GM18873 (cell line): ENCODE data around the gene TLX2.
"Not testable (repeated sequence)": the region's sequence is repeated elsewhere in the genome, so short reads cannot be mapped to it uniquely, and the experiment has no call there.

ENCODE experiments used
- ATAC-seq: cut with Tn5 transposase; IDR thresholded peaks from one replicate; pipeline ENCODE4 v1.9.1; 2021; ENCODE audit warnings: mild to moderate bottlenecking, moderate library complexity, moderate number of reproducible peaks; ENCODE audit not compliant: unreplicated experiment, low FRiP score

Gene TLX2

DNA sequence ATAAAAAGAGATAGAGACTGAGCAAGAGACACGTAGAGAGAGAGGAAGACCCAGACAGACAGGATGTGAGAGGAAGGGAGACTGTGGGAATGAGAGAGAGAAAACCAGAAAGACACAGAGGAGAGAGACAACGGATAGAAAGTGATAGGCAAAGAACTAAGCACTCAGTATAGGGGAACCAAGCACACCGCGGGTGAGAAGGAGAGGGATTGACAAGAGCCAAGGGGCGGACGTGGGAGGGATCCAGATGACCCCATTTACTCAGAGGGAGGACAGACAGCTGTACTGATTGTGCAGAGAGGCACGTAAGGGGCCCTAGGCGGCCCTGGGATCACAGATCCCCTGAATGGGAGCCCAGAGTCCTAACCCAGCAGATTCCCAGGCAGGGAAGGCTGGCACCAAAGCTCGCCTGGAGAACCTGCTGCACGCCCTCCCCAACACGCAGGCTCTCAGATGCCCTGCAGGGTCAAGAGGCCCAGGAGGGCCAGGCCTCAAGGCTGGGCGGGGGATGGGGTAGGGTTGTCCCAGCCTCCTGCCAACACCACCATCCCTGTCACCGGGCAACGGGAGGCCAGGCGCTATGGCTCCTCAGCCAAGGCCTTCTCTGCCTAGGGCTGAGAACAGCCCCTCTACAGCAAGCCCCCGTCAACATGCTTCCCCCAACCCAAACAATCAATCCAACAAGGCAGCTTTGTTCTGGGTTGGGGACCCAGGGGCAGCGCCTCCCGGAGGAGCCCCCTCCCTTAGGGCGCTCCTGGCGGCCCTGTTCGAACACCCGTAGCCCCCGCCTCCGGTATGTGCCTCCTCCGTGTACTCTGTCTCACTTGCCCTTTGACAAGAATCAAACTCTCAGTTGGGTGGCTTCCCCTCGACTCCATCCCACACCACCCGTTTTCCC lies 38.9 kb downstream of the TLX2 start:
- ATAC-seq = no peak

DNA sequence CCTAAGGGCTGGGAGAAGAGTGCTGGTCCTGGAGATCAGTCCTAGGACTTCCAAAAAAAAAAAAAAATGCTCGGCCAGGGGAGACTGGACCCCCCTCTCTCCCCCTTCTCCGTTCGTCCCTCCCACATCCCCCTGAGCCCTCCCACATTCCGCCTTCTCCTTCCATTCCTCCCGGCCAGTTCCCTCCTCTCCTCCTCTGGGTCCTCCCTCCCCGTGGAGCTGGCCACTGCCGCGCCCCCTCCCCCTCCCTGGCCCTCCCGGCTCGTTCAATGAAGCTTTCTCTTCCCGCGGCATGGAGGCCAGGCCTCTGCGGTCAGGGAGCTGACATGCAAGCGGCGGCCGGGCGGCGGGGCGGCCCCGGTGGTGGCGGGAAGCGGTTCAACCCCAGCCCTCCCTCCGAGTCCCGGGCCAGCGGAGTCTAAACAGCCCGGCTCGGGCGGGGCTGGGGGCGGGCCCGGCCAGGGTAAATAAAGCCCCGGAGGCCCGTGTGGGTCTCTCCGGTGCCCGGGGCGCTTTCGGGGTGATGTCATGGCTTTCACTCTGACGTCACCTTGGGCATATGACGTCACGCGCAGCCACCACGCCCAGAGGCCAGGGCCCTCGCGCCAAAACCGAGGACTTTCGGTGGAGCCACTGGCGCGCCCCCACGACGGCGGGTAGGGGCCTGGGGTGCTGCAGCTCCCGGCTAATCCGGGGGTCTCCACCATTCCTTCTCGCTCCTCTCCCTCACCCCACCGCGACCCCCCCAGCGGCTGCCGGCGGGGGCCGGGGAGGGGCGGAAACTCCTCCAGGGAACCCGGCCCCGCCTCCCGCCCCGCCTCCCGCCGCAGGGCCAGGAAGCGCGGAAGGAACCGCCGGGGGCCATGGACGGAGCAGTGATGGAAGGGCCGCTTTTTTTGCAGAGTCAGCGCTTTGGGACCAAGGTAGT lies 39.9 kb downstream of the TLX2 start, which contains the start of the genes DOK1 and LOXL3:
Gene DOK1, plus strand, starts transcription at position 829 of the 928 bp plus-strand sequence. Its CDS starts 35 bp downstream, at position 864.
Gene LOXL3, minus strand, starts transcription at position 51 of the 928 bp plus-strand sequence. CDS start 1,308 bp downstream, outside the sequence.
- ATAC-seq = peak; percentile 30

DNA sequence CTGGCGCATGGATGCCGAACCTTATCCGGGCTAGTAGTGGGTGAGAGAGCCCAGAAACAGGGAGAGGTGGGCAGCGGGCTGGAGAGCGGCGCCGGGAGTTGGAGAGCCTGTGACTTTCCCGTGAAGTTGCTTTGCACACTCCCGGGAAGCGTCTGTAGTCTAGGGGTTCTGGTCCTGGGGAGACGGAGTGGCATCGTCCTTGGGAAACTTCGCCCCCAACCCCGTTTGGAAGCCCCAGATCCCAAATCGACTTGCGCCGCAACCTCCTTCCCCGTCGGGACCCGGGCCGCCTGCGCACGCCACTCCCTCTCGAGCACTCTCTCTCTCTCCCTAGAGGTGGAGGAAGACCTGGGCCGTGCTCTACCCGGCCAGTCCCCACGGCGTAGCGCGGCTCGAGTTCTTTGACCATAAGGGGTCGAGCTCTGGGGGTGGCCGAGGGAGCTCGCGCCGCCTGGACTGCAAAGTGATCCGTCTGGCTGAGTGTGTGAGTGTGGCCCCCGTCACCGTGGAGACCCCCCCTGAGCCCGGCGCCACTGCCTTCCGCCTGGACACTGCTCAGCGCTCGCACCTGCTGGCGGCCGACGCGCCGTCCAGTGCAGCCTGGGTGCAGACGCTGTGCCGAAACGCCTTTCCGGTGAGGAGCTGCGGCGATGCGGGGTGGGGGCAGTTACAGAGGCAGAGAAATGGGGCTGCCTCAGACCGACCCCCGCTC lies 40.7 kb downstream of the TLX2 start:
- peak; percentile 39 for ATAC-seq

DNA sequence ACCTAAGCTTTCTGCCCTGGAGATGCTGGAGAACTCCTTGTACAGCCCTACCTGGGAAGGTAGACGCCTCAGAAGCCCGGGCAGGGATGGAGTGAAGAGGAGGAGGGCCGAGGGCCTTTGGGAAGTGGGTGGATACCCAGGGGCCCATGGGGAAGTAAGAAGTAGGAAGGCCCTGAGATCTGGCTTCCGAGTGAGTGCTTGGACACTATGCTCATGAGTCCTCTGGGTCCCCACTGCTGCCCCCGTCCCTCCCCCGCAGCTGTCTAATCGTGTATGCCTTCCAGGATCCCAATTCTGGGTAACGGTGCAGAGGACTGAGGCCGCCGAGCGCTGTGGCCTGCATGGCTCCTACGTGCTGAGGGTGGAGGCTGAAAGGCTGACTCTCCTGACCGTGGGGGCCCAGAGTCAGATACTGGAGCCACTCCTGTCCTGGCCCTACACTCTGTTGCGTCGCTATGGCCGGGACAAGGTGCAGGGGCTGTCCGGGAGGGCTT lies 41.4 kb downstream of the TLX2 start:
- ATAC-seq = no peak

DNA sequence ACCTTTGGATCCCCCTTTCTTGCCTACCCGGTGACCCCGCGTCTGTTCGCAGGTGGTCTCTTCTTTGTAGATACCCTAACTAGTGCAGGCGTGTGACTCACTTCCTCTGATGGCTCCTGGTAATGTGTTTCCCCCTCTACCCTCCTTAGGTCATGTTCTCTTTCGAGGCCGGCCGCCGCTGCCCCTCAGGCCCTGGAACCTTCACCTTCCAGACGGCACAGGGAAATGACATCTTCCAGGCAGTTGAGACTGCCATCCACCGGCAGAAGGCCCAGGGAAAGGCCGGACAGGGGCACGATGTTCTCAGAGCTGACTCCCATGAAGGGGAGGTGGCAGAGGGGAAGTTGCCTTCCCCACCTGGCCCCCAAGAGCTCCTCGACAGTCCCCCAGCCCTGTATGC lies 41.9 kb downstream of the TLX2 start:
- ATAC-seq = no peak

DNA sequence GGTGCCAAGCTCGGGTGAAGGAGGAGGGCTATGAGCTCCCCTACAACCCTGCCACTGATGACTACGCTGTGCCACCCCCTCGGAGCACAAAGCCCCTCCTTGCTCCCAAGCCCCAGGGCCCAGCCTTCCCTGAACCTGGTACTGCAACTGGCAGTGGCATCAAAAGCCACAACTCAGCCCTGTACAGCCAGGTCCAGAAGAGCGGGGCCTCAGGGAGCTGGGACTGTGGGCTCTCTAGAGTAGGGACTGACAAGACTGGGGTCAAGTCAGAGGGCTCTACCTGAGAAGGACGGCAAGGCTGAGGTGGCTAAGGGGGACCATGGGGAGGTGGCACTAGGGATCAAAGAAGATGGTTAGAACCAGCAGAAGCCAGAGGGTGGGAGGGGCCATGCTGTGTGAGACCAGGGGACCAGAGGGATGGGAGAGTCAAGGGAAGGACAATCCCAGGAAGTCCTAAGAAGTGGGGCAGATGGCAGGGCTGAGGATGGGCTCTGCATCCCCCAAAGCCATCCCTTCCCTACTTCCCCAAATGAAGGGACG lies 42.7 kb downstream of the TLX2 start:
- ATAC-seq = no peak

DNA sequence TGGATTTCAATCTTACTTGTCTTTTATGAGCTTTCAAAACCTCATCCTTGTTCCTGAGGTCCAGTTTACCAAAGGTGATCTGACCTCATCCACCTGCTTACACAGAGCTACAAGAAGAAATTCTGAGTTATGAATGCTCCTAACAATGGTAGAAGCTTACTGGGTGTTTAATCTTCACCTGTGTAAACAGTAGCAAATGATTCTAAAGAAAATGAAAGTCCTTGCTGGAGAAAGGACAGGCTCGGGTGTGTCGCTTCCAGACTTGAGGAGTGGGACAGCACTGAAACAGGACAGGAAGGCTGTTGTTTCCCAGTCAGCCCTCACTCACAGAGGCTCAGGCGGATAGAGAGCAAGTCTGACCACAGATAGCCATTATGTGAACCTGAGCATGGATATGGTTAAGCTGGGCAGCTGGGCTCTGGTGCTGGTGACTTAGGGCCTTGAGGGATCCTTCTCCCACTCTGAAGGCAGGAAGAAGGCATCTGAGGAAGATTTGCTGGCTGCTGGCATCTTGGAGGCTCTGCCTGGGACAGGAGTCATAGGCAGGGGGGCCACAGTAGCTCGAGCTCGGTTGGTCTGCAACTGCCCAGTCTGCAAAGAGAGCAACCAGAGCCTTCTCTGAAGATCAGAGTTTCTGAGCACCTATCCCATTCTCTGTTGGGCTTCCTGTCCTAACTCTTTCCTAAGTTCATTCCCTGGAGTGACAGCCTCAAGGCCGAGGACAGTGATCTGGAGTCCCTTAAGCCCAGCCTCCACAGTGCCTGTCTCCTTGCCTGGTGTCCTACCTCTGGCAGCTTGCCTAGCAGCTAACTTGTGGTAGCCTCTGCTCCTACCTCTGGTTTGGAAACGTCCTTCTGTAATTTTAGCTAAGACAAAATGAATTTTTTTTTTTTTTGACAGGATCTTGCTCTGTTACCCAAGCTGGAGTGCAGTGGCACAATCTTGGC lies 44.3 kb downstream of the TLX2 start:
- ATAC-seq = no peak

DNA sequence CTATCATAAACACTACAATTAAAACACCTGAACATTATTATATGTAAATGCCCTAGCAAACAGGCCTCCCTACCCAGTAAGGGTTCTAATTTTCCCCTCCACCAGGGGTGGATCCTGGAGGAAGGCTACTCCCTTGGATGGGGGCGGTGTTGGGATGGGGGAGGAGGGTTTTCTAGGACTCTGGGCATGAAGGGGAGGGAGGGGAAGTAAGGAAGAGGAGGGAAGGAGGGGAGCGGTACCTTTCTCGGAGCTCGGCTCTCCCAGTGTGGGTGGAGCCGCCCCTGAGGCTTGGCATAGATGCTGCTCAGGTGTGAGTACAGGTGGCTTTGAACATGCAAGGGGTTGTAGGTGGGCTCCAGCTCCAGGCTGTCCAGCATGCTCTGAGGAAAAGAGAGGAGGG lies 45.7 kb downstream of the TLX2 start:
- ATAC-seq = no peak

DNA sequence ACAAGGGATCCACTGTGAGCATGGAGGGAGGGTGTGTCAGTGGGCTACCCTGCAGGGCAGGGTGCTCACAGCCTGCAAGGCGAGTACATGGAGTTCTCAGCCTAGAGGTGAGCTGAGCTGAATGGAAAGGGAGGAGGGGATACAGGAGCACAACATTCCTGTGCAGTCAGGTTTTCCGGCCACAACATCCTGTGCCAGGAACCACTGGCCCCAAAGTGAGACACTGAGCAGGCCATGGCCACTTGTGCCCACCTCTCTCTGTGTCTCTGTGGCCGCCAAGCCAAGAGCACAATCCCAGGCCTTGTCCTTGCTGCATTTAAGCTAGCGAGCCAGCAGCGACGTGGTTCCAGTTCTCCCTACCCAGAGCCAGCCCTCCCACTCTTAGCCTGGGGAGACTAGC lies 46.3 kb downstream of the TLX2 start:
- ATAC-seq = no peak

DNA sequence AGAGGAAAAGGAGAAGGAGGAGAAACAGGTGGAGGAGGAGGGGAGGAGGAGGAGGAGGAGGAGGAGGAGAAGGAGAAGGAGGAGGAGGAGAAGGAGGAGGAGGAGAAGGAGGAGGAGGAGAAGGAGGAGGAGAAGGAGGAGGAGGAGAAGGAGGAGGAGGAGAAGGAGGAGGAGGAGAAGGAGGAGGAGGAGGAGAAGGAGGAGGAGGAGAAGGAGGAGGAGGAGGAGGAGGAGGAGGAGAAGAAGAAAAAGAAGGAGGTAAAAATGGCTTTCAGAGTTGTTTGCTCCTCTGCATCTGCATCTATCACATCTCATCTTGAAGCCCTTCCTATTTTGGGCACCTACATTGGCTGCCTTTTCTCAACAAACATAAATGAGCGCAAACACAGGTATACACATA lies 46.8 kb downstream of the TLX2 start:
- ATAC-seq = not testable (repeated sequence)

DNA sequence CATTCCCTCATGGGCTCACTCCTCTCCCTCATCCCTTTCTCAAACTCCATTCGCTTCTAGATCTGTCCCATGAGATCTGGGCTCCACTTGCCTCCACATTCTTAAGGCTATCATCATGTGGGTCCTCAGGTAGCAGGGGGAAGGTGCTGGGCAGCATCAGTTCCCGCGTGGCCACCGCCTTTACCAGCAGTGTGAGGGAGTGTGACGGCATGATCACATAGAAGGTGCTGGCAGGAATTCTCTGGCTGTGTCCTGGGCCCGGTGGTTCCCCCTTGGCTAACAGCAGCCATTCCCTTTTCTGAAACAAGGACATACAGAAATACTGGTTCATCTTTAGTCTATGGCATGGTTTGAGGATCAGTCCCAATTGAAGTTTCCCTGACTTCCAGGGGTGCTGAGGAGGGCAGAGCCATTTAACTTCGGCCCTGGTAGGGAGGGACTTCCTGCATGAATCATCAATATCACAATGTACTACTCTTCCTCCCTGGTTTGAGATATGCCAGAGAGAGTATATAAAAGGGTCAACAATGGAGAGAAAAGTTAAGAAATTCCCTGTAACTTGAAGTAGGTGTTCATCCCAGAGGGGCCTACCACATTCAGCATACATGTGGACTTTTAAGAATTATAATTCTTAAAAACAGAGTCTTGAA lies 48.0 kb downstream of the TLX2 start:
- no peak for ATAC-seq

DNA sequence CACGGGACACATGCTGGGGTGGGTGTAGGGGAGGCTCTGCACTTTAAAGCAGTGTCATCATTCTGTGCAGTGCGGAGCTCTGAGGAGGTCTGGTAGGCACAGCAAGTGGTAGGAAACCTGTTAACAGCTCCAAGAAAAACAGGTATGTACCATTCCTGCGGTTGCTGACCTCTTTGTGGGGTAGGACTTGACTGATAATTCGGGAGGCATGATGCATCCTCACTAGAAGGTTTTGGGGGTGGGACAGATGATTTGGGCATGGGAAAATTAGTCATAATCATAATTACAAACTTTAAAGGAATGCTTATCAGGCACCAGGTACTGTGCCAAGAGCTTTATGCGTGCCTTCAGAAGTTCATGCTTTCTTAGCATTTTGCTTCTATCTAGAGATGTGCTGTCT lies 50.0 kb downstream of the TLX2 start:
- no peak for ATAC-seq

DNA sequence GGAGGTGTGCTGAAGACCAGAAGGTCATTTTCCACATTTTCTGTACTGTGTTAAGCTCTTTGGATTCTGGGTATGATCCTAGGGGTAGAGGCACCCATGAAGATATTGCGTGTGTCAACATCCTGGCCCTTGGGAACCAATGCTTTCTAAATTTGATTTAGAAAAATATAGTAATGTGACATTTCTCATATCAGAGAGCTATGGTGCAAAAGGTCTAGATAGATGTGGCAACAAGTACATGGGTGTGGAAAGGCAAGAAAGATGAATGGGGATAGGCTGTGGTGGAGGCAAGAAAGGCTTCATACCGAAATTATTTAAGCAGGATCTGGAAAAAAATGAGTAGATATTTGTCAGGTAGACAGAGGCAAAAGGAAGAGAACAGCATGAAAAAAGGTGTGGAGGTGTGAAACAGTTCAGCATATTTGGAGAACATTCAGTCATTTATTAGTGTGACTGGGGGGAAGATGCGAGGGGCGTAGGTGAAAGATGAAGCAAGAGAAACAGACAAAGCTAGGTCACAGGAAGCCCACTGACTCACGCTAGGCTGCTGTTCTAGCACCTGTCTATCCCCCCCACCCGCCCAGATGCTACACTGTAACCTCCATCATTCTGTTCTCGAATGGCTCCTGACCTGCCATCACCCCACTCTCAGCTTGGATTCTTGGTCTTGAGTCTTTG lies 52.0 kb downstream of the TLX2 start:
- no peak for ATAC-seq

DNA sequence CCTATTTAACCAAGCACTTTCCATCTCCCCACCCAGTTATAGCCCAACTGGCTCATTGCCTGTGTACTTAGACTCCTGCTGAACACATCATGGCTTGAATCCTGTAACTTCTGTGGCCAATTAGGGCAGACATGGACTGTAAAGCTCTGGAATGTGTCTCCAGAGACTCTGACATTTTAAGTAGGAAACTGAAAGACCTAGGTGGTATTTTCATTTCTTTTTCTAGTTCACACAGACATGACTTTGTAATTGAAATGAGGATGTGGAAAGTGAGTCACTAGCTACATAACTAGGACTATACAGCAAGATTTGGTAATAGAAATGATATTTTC lies 52.5 kb downstream of the TLX2 start:
- ATAC-seq = no peak
